Right lobe of liver (tissue), 4 donors: ENCODE results near the gene PHF12.

Experiments used
- POLR2A ChIP-seq: fragments of 450-650 bp; IDR thresholded peaks from one replicate; pipeline ENCODE4 v1.6.1; 2017; ENCODE audit warnings: antibody characterized with exemption, mild to moderate bottlenecking
- TF ChIP-seq, protein P1 (sequence below), 4 donors: fragments of 200-600 bp in 3 of 4; fragments of 450-650 bp in 1 of 4; IDR thresholded peaks; one replicate each; pipeline versions ENCODE4 v1.5.1 to v1.8.0; 2016 to 2022; ENCODE audit warnings: antibody characterized with exemption in 4 of 4, mild to moderate bottlenecking in 2 of 4
- donor health status: DM: no; HTN: no; CAD: no.
- donor health status: DM: no; HTN: no; CAD: no.
- donor health status: DM: no; HTN: yes; CAD: no.

DNA sequence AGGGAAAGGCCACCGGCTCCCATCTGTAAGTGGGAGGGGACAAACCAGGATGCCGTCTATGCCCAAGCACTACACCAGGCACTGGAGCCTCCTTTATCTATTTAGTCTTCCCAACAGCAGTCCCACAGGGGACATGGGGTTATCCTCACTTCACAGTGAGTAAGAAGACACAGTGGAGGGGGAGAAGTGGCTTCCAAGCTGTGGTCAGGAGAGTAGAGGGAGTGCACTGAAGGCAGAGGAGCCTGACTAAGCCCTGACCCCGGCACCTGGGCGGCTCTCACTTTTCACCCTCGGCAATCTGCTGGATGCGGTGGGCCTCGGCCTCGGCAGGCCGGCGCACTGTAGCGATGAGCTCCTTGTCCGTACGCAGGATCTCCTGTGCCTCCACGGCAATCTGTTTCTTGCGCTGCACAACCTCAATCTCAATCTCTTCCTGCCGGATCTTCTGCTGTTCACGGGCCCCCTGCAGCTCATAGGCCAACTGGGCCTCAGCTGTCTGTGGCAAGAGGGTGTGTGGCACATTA, 69.7 kb downstream of the PHF12 start:
- TF ChIP-seq, protein P1, sequence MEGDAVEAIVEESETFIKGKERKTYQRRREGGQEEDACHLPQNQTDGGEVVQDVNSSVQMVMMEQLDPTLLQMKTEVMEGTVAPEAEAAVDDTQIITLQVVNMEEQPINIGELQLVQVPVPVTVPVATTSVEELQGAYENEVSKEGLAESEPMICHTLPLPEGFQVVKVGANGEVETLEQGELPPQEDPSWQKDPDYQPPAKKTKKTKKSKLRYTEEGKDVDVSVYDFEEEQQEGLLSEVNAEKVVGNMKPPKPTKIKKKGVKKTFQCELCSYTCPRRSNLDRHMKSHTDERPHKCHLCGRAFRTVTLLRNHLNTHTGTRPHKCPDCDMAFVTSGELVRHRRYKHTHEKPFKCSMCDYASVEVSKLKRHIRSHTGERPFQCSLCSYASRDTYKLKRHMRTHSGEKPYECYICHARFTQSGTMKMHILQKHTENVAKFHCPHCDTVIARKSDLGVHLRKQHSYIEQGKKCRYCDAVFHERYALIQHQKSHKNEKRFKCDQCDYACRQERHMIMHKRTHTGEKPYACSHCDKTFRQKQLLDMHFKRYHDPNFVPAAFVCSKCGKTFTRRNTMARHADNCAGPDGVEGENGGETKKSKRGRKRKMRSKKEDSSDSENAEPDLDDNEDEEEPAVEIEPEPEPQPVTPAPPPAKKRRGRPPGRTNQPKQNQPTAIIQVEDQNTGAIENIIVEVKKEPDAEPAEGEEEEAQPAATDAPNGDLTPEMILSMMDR (IDR thresholded peaks at IDR 0.05), result no peak
- TF ChIP-seq POLR2A, result no peak
